SH-SY5Y (cell line): ENCODE measurements around the gene CACNA2D1.

ENCODE experiments used
- GATA2 ChIP-seq: IDR thresholded peaks from 2 replicates; pipeline ENCODE4 v1.6.1; 2011; ENCODE audit warnings: mild to moderate bottlenecking, low read depth, low read length
- GATA3 ChIP-seq: IDR thresholded peaks from 2 replicates; pipeline ENCODE4 v1.6.1; 2011; ENCODE audit warnings: low read depth, mild to moderate bottlenecking, low read length, moderate library complexity

CACNA2D1 gene

GRCh38 chr7:81986723-81987470, 456.7 kb downstream of the CACNA2D1 start:
- TF ChIP-seq GATA3 = peak; percentile 68
- TF ChIP-seq GATA2 = no peak

GRCh38 chr7:81983406-81983805, 460.2 kb downstream of the CACNA2D1 start:
- TF ChIP-seq GATA3 = no peak
- TF ChIP-seq GATA2 = no peak

GRCh38 chr7:81973117-81973516, 470.5 kb downstream of the CACNA2D1 start:
- TF ChIP-seq GATA2 = no peak
- TF ChIP-seq GATA3 = no peak

- TF ChIP-seq GATA3 (no peak), GATA2 (no peak)
Measured at GRCh38 chr7:81960026-81960425, 483.6 kb downstream of the CACNA2D1 start.

- TF ChIP-seq GATA3 (no peak), GATA2 (no peak)
Measured at GRCh38 chr7:81957517-81957916, 486.1 kb downstream of the CACNA2D1 start.

- TF ChIP-seq GATA2 = no peak
- no peak for TF ChIP-seq GATA3
Measured at GRCh38 chr7:81956520-81956919, 487.1 kb downstream of the CACNA2D1 start.

- no peak for TF ChIP-seq GATA2
- TF ChIP-seq GATA3 = no peak
Measured at GRCh38 chr7:81949306-81949705, 494.3 kb downstream of the CACNA2D1 start.

GRCh38 chr7:81944058-81944457, 499.5 kb downstream of the CACNA2D1 start:
- TF ChIP-seq GATA2 (no peak), GATA3 (no peak)

- TF ChIP-seq GATA2 = no peak
- no peak for TF ChIP-seq GATA3
Measured at GRCh38 chr7:81937091-81937490, 506.5 kb downstream of the CACNA2D1 start.

GRCh38 chr7:81934596-81935301, 508.8 kb downstream of the CACNA2D1 start:
- TF ChIP-seq GATA3 (no peak), GATA2 (no peak)

- no peak for TF ChIP-seq GATA2
- TF ChIP-seq GATA3 = no peak
Measured at GRCh38 chr7:81932936-81933335, 510.6 kb downstream of the CACNA2D1 start.

- TF ChIP-seq GATA2 (no peak), GATA3 (no peak)
Measured at GRCh38 chr7:81929386-81929785, 514.2 kb downstream of the CACNA2D1 start.

GRCh38 chr7:81926154-81926553, 517.4 kb downstream of the CACNA2D1 start:
- TF ChIP-seq GATA3 (no peak), GATA2 (no peak)

- TF ChIP-seq GATA3 (no peak), GATA2 (no peak)
Measured at GRCh38 chr7:81925530-81925929, 518.0 kb downstream of the CACNA2D1 start.

- TF ChIP-seq GATA2 (no peak), GATA3 (no peak)
Measured at GRCh38 chr7:81924494-81924893, 519.1 kb downstream of the CACNA2D1 start.

GRCh38 chr7:81919494-81919893, 524.1 kb downstream of the CACNA2D1 start:
- TF ChIP-seq GATA2 (no peak), GATA3 (no peak)

GRCh38 chr7:81908220-81908619, 535.4 kb downstream of the CACNA2D1 start:
- TF ChIP-seq GATA2 = no peak
- TF ChIP-seq GATA3 = no peak

- TF ChIP-seq GATA2 (no peak), GATA3 (no peak)
Measured at GRCh38 chr7:81903115-81903514, 540.5 kb downstream of the CACNA2D1 start.
